Naive B cell (primary cell): Measurements from ENCODE around the gene DUS2. TPM values are rescaled to one million over a fixed set of nuclear protein-coding genes. Genes with fewer than 3 reads are reported as not detected.
"Not testable (repeated sequence)": the region's sequence is repeated elsewhere in the genome, so short reads cannot be mapped to it uniquely, and the experiment has no call there.

Experiments used
- ATAC-seq, 2 donors: fragments of 150-1000 bp; cut with Tn5 transposase; 2 replicates each; pipeline ENCODE4 v1.10.0; 2021; ENCODE audit warnings: low read depth in 2 of 2, mild to moderate bottlenecking in 2 of 2, moderate library complexity in 2 of 2
- DNase-seq: peaks from one replicate; pipeline ENCODE4 v3.0.0; 2022
- H3K27ac Mint-ChIP-seq, 6 donors: one replicate each; pipeline ENCODE4 v1.8.0; 2020 to 2022; ENCODE audit warnings: mild to moderate bottlenecking in 6 of 6, mixed read lengths in 6 of 6, moderate library complexity in 5 of 6, inconsistent platforms in 2 of 6
- H3K27me3 Mint-ChIP-seq, 3 donors: one replicate each; pipeline ENCODE4 v1.8.0; 2021 to 2022; ENCODE audit warnings: mixed read lengths in 3 of 3, mild to moderate bottlenecking in 1 of 3
- H3K36me3 Mint-ChIP-seq, 2 donors: one replicate each; pipeline ENCODE4 v1.8.0; 2020 to 2022; ENCODE audit warnings: mixed read lengths in 2 of 2, inconsistent platforms in 1 of 2, mild to moderate bottlenecking in 1 of 2
- H3K4me1 Mint-ChIP-seq, 3 donors: one replicate each; pipeline ENCODE4 v1.8.0; 2020 to 2022; ENCODE audit warnings: mixed read lengths in 3 of 3, inconsistent platforms in 1 of 3, mild to moderate bottlenecking in 1 of 3, moderate library complexity in 1 of 3
- H3K4me3 Mint-ChIP-seq, 8 donors: one replicate each; pipeline ENCODE4 v1.8.0; 2020 to 2022; ENCODE audit warnings: mild to moderate bottlenecking in 8 of 8, mixed read lengths in 8 of 8, moderate library complexity in 8 of 8, inconsistent platforms in 2 of 8
- H3K9me3 Mint-ChIP-seq, 7 donors: one replicate each; pipeline ENCODE4 v1.8.0; 2020 to 2022; ENCODE audit warnings: mixed read lengths in 7 of 7, mild to moderate bottlenecking in 5 of 7, inconsistent platforms in 2 of 7, moderate library complexity in 1 of 7
- polyA plus RNA-seq, 6 donors: library from polyadenylated mRNA; unstranded; fragments of 300-500 nt; fragmentation: Illumina TruSeq; gene quantifications; one replicate each; pipeline ENCODE4 v1.2.3, GENCODE V29; 2021; ENCODE audit warnings: low read depth in 6 of 6

The DUS2 gene
- polyA plus RNA-seq, 6 donors from 2014 or later, result 36.8 to 51.8 (median 49.9) TPM

DNA sequence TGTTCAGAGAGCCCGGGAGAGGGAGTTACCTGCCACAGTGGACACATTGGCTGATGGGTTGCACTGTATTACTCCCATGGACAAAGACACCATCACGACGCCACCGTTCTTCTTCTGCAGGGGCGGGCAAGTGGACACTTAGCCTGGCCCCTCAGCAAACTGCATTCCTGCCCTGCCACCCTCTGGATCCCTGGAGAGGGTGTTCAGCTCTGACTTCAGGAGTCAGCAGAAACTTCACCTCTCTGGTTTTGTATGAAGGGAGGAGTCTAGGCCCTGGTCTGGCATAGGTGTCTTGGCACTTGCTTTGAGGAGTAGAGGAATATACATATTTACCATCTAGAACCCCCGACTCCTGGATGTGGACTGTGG is 33.1 kb upstream of the DUS2 start:
- DNase-seq, result no peak
- H3K27me3 Mint-ChIP-seq, result no peaks in the 10 kb centered on the region
- H3K27ac Mint-ChIP-seq, result peak overlapping the region in 4 of 6 donors; percentile 43 to 81 (median 68)
- no peaks in the 10 kb centered on the region for H3K36me3 Mint-ChIP-seq
- H3K9me3 Mint-ChIP-seq, result no peaks in the 10 kb centered on the region
- H3K4me3 Mint-ChIP-seq, result no peak overlapping the region
- peaks cover 35 to 70% (median 47%) of the 10 kb centered on the region in 3 donors for H3K4me1 Mint-ChIP-seq
- no peak for ATAC-seq

DNA sequence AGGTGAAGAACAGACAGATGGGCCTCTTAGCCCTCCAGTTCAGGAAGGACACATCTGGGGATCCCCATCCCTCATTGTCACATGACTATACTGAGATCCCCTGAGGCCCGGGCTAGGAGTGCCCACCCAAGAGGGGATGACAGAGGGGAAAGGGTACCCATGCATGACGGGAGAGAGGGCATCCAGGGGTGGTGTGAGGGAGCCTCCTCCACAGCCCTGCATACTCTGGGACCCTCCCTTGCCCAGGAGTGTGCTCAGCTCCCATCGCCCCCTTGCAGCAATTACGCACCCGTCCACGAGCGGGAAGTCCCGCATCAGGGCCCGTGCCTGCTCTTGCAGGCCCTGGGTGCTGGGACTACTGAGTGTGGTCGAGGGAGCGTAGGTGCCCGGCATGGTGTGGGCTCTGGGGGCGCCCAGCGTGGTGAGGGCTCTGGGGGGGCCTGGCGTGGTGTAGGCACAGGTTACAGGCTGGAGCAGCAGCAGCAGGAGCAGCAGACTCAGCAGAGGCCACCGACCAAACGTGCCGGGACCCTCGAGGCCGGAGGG is 30.4 kb upstream of the DUS2 start:
- Mint-ChIP-seq H3K9me3 (no peaks in the 10 kb centered on the region), H3K27ac (peak overlapping the region; percentile 49 to 99 (median 96)), H3K4me3 (peak overlapping the region in 7 of 8 donors; percentile 22 to 89 (median 70)), H3K27me3 (no peaks in the 10 kb centered on the region), H3K36me3 (no peaks in the 10 kb centered on the region), H3K4me1 (peaks cover 44 to 83% (median 68%) of the 10 kb centered on the region in 3 donors)
- no peak for ATAC-seq
- DNase-seq, result no peak

DNA sequence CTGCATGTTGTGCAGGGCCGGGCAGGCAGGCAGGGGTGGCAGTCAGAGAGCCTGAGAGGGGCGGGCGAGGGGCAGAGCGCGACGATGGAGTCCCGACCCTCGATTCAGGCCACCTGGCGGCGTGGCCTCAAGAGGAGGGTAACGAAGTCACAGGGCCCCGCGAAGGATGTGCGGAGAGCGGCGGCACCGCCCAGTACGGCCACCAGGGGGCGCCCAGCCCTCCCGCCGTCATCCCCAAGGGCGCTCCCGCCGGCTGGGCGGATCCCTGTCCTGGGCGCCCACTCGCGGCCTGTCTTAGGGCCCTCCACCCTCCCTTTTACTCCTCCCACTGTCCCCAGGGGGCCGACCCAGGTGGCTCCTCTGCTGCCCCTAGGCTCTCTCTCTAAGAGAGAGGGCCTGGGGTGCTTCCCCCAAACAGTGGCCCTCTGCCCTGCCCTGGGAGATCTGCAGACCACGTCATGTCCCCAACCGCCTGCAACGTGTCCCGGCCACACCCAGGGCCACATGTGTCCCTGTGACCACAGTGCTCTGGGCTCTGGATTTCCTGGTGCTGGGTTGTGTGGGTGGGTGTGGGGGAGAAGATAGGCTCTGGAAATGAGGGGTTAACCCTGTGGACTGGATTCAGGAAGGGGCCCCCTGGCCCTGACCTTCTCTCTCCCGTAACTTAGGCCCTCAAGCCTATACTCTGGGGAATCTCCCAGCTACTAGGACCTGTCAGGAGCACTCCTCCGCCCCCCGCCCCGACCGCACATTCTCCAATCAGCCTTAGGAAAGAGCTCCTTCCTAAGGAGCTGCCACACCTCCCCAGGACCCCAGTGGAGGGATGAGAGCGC is 29.7 kb upstream of the DUS2 start:
- peak; percentile 88 for DNase-seq
- peak overlapping the region; percentile 94 to 99 (median 99) for H3K27ac Mint-ChIP-seq
- H3K36me3 Mint-ChIP-seq, result no peaks in the 10 kb centered on the region
- H3K9me3 Mint-ChIP-seq, result no peaks in the 10 kb centered on the region
- peaks cover 42 to 79% (median 64%) of the 10 kb centered on the region in 3 donors for H3K4me1 Mint-ChIP-seq
- H3K4me3 Mint-ChIP-seq, result peak overlapping the region; percentile 48 to 92 (median 87)
- ATAC-seq, result peak; percentile 71 to 73
- H3K27me3 Mint-ChIP-seq, result no peaks in the 10 kb centered on the region

DNA sequence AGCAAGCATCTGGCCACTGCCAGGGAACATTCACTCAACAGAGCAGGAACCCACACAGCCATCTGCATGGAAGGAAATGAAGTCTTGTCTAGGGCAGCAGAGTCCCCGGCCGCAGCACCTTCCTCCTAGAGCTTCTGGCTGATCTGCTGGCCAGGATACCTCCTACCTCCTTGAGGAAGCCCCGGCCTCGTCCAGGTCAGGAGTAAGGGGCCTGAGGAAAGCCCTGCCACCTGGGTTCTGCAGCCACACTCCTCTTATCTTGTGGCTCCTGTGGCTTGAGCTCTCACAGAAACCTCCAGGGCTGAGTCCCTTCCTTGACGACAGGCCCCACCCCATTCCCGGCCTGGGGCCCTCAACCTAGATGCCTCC is 29.1 kb upstream of the DUS2 start:
- ATAC-seq, result peak; percentile 11 to 18
- not testable (repeated sequence) for H3K36me3 Mint-ChIP-seq, H3K27me3 Mint-ChIP-seq, DNase-seq, H3K9me3 Mint-ChIP-seq
- Mint-ChIP-seq H3K4me3 (peak overlapping the region; percentile 48 to 92 (median 87)), H3K27ac (peak overlapping the region; percentile 94 to 99 (median 99)), H3K4me1 (peaks cover 38 to 81% (median 61%) of the 10 kb centered on the region in 3 donors)

DNA sequence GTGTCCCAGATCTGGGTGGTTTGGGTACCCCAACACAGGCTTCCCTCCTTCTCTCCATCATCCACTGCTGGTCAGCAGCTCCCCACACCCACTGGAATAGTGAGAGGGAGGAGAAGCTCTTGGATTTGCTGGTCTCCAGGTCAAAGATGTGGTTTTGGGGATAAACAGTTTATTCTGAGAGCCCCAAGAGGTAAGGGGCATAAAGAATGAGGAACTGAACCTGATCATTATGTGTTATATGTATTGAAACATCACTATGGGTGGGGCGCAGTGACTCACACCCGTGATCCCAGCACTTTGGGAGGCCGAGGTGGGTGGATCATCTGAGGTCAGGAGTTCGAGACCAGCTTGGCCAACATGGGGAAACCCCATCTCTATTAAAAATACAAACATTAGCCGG is 27.7 kb upstream of the DUS2 start:
- peak overlapping the region; percentile 62 to 90 (median 84) for H3K4me3 Mint-ChIP-seq

DNA sequence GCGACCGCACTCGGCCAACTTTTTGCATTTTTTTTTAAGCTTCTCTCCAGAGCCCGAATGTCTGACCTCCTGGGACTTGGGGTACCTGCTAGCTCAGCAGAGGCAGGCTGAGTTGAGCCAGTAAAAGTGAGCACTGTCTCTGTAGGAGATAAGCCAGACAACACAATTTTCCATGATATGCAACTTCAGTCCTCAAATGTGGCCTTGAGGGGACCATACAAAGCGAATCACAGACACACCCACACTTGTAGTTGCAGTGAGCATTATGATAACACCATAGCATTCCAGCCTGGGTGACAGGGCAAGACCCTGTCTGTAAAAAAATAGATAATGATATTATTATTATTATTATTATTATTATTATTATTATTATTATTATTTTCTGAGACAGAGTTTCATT is 26.4 kb upstream of the DUS2 start:
- peak overlapping the region; percentile 18 to 86 (median 61) for H3K4me3 Mint-ChIP-seq
- peak overlapping the region in 5 of 6 donors; percentile 51 to 99 (median 98) for H3K27ac Mint-ChIP-seq
- H3K4me1 Mint-ChIP-seq, result peaks cover 49 to 88% (median 81%) of the 10 kb centered on the region in 3 donors
- no peaks in the 10 kb centered on the region for H3K27me3 Mint-ChIP-seq
- DNase-seq (no peak), ATAC-seq (no peak)
- H3K9me3 Mint-ChIP-seq, result peaks cover 0 to 5% (median 0%) of the 10 kb centered on the region in 7 donors
- no peaks in the 10 kb centered on the region for H3K36me3 Mint-ChIP-seq

More for the DNA sequence above, 27.7 kb upstream of the DUS2 start:
- Mint-ChIP-seq H3K4me1 (peaks cover 47 to 83% (median 69%) of the 10 kb centered on the region in 3 donors), H3K27me3 (no peaks in the 10 kb centered on the region), H3K9me3 (peaks cover 0 to 5% (median 0%) of the 10 kb centered on the region in 7 donors), H3K27ac (peak overlapping the region; percentile 97 to 99 (median 99)), H3K36me3 (no peaks in the 10 kb centered on the region)
- ATAC-seq, result peak; percentile 43 to 49
- peak; percentile 73 for DNase-seq

GRCh38 chr16:67998231-67998778 is 24.8 kb upstream of the DUS2 start:
- not testable (repeated sequence) for DNase-seq, H3K36me3 Mint-ChIP-seq, H3K27me3 Mint-ChIP-seq, H3K9me3 Mint-ChIP-seq, ATAC-seq
- H3K27ac Mint-ChIP-seq, result peak overlapping the region in 4 of 6 donors; percentile 90 to 98 (median 97)
- peaks cover 46 to 86% (median 78%) of the 10 kb centered on the region in 3 donors for H3K4me1 Mint-ChIP-seq
- H3K4me3 Mint-ChIP-seq, result peak overlapping the region; percentile 86 to 98 (median 94)

GRCh38 chr16:67998779-67999688 is 24.1 kb upstream of the DUS2 start, which contains the start of gene DPEP2:
TSS of gene DPEP2 (minus strand) at chr16:67999484. CDS start at chr16:67993212, 6,272 bp downstream.
- H3K4me3 Mint-ChIP-seq, result peak within 1 kb of the TSS; percentile 86 to 98 (median 94)
- H3K9me3 Mint-ChIP-seq, H3K36me3 Mint-ChIP-seq, H3K27me3 Mint-ChIP-seq: not testable (repeated sequence)
- peak within 1 kb of the TSS; percentile 90 to 98 (median 96) for H3K27ac Mint-ChIP-seq
- ATAC-seq (peak; percentile 88 to 91), DNase-seq (peak; percentile 72)
- H3K4me1 Mint-ChIP-seq, result peaks cover 39 to 79% (median 70%) of the 10 kb centered on the region in 3 donors

DNA sequence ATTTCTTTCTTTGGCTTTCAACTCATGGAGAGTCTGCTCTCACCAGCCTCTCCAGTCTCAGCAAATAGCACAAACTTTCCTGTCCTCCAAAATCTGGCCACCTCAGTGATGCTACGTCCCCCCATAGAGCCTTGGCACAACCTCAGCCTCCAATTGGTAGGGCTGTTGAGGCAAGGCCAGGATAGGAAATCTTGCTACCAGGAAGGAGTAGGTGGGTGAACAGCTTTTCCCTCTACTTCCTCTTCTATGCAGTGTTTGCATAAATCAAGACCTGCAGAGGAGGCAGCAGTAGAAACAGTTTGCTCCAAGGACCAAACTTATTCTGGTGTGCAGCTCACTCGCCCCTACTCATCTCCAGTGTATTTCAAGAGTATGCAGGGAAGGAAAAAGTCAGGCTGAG is 23.1 kb upstream of the DUS2 start:
- H3K36me3 Mint-ChIP-seq, result no peaks in the 10 kb centered on the region
- peak; percentile 43 for DNase-seq
- peak overlapping the region; percentile 86 to 98 (median 94) for H3K4me3 Mint-ChIP-seq
- no peaks in the 10 kb centered on the region for H3K27me3 Mint-ChIP-seq
- peaks cover 0 to 5% (median 0%) of the 10 kb centered on the region in 7 donors for H3K9me3 Mint-ChIP-seq
- ATAC-seq, result peak; percentile 44 to 45
- peaks cover 38 to 75% (median 69%) of the 10 kb centered on the region in 3 donors for H3K4me1 Mint-ChIP-seq
- H3K27ac Mint-ChIP-seq, result peak overlapping the region; percentile 90 to 98 (median 96)

DNA sequence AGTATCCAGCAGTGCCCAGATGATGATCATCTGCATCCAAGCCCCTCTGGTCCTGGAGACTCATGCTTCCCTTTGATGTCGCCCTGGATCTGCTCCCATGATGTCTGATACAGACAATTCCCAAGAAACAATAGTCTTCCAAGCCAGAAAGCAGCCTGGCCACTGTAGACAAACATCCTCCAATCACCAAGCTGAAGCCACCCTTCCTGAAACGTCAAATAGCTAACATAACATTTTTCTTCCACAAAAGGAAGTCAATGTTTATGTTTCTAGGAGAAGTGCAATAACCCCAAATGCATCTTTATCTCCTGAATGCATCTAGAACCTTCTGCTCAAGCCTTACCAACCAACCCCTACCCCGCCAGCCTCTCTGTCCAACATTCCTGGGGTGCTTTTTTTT is 22.6 kb upstream of the DUS2 start:
- ATAC-seq (no peak), DNase-seq (no peak)
- no peaks in the 10 kb centered on the region for H3K36me3 Mint-ChIP-seq
- peaks cover 35 to 75% (median 69%) of the 10 kb centered on the region in 3 donors for H3K4me1 Mint-ChIP-seq
- peak overlapping the region; percentile 86 to 98 (median 94) for H3K4me3 Mint-ChIP-seq
- peaks cover 0 to 5% (median 0%) of the 10 kb centered on the region in 7 donors for H3K9me3 Mint-ChIP-seq
- no peaks in the 10 kb centered on the region for H3K27me3 Mint-ChIP-seq
- H3K27ac Mint-ChIP-seq, result peak overlapping the region; percentile 38 to 97 (median 91)

GRCh38 chr16:68003031-68003430 is 20.1 kb upstream of the DUS2 start:
- Mint-ChIP-seq H3K4me1 (peaks cover 36 to 69% (median 58%) of the 10 kb centered on the region in 3 donors), H3K36me3 (no peaks in the 10 kb centered on the region), H3K27ac (peak overlapping the region in 3 of 6 donors; percentile 62 to 92 (median 72)), H3K9me3 (peaks cover 0 to 5% (median 0%) of the 10 kb centered on the region in 7 donors), H3K4me3 (peak overlapping the region in 1 of 8 donors; percentile 65), H3K27me3 (no peaks in the 10 kb centered on the region)
- ATAC-seq (no peak), DNase-seq (no peak)

GRCh38 chr16:68005211-68005610 is 17.9 kb upstream of the DUS2 start:
- DNase-seq (no peak), ATAC-seq (no peak)
- peak overlapping the region in 5 of 8 donors; percentile 54 to 84 (median 76) for H3K4me3 Mint-ChIP-seq
- no peaks in the 10 kb centered on the region for H3K36me3 Mint-ChIP-seq
- no peaks in the 10 kb centered on the region for H3K9me3 Mint-ChIP-seq
- peak overlapping the region; percentile 90 to 98 (median 94) for H3K27ac Mint-ChIP-seq
- H3K4me1 Mint-ChIP-seq, result peaks cover 31 to 53% (median 43%) of the 10 kb centered on the region in 3 donors
- no peaks in the 10 kb centered on the region for H3K27me3 Mint-ChIP-seq
